ENCODE measurements around the gene TASP1.

- TF ChIP-seq CTCF (IDR thresholded peaks at IDR 0.05; ENCODE audit: extremely low read depth in 1 of 2, insufficient read depth in 1 of 2, low read depth in 1 of 2, low read length in 2 of 2): no peak
- no peak for TF ChIP-seq FOS (IDR thresholded peaks at IDR 0.05; ENCODE audit: borderline replicate concordance, insufficient read depth, low read length)
- TF ChIP-seq POLR2AphosphoS5 (IDR thresholded peaks at IDR 0.05; ENCODE audit: insufficient read depth, low read depth, low read length): no peak
- TF ChIP-seq POLR2A (IDR thresholded peaks at IDR 0.05; ENCODE audit: low read depth, low read length): no peak
- TF ChIP-seq EZH2 (IDR thresholded peaks at IDR 0.05; ENCODE audit: borderline replicate concordance, low read depth, low read length, severe bottlenecking): no peak
- no peak for TF ChIP-seq JUN (IDR thresholded peaks at IDR 0.05; ENCODE audit: borderline replicate concordance, insufficient read depth, insufficient read length, low read depth)
- no peak for TF ChIP-seq MAX (IDR thresholded peaks at IDR 0.05; ENCODE audit: insufficient read depth, insufficient read length)
These were observed 195.0 kb downstream of the TASP1 start for GRCh38 chr20:13443690-13444089.

Data from endothelial cell of umbilical vein (primary cell).